IMR-90 (cell line): ENCODE results near the gene USH1G.

ENCODE experiments used
- BHLHE40 ChIP-seq: fragments of 150-350 bp; IDR thresholded peaks from 2 replicates; pipeline ENCODE4 v1.6.1; 2016; ENCODE audit warnings: mild to moderate bottlenecking, low read depth, low read length
- CTCF ChIP-seq: conservative IDR thresholded peaks from 2 replicates; pipeline ENCODE4 v1.5.1; 2012; ENCODE audit warnings: mild to moderate bottlenecking, low read depth, low read length, improper control_type of control experiment
- FOS ChIP-seq: fragments of 150-350 bp; IDR thresholded peaks from 2 replicates; pipeline ENCODE4 v1.6.1; 2016; ENCODE audit warnings: low read depth, low read length
- POLR2A ChIP-seq: IDR thresholded peaks from 2 replicates; pipeline ENCODE4 v1.6.1; 2012; ENCODE audit warnings: mild to moderate bottlenecking, low read depth, low read length
- RFX5 ChIP-seq: IDR thresholded peaks from 2 replicates; pipeline ENCODE4 v1.8.0; 2012; ENCODE audit warnings: low read depth, mild to moderate bottlenecking, low read length, moderate library complexity
- SMC3 ChIP-seq: fragments of 150-350 bp; IDR thresholded peaks from 2 replicates; pipeline ENCODE4 v1.6.1; 2016; ENCODE audit warnings: low read depth, mild to moderate bottlenecking, antibody characterized with exemption, low read length, moderate library complexity

DNA sequence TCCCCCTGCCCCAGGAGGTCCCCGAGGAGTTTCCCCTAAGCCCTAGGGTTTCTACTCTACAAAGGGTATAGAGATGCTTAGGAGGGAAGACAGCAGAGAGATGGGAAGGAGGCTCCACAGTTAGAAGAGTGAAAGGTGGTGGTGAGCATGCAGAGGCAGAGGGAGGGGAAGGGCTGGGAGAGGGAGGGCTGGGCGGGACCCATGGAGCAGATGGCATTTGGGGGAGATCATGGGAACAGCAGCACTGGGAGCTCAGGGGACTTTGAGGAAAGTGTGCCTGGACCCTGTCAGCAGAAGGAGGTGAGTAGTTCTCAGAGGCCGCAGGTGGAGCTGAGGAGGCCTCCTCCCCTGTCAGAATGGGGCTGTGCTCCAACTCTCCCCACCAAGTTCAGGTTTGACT is 12.0 kb upstream of the USH1G start:
- TF ChIP-seq BHLHE40 (no peak), CTCF (no peak), RFX5 (no peak), FOS (no peak), SMC3 (no peak), POLR2A (no peak)
